ENCODE results near the gene UBA3. TPM values are rescaled to one million over a fixed set of nuclear protein-coding genes. Genes with fewer than 3 reads are reported as not detected.

UBA3 gene
- total and polyA plus RNA-seq, 3 experiments from 2014 or later: 42.6 to 89.5 (median 76.6) TPM

DNA sequence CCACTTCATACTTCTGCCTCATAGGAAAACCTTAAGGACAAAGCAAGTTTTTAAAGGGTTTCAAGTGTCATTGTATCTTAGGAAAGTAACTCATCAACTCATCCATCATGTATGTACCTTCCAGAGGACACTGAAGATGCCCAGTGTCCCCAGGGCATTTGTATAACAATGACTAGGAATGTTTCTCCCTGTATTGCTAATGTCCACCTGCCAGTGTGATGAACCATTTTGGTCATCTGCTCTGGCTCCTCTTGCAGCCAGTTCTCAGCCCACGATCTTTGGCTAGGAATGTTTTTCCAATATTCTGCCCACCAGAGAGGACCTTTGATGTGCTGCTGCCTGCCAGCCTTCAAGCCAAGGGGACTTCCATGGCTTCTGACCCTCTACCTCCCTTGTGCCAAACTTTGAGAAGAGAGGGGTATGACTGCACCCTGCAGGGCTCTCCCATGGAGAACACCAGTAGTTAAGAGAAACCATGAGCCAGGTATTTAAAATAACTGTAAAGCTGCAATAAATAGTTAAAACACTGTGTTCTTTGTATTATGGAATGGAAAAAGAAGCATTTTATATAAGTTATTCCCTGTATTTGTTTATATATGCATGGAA lies 30.9 kb upstream of the UBA3 start:
- H3K4me1 Mint-ChIP-seq: peaks cover 2 to 30% (median 5%) of the 10 kb centered on the region in 3 donors
- POLR2A ChIA-PET: no interaction called here
- CTCF ChIA-PET: interaction anchor here (1.3 kb wide), 1 partner anchor 10 kb away, joined by 3 read pairs; no protein-coding TSS in a partner anchor

DNA sequence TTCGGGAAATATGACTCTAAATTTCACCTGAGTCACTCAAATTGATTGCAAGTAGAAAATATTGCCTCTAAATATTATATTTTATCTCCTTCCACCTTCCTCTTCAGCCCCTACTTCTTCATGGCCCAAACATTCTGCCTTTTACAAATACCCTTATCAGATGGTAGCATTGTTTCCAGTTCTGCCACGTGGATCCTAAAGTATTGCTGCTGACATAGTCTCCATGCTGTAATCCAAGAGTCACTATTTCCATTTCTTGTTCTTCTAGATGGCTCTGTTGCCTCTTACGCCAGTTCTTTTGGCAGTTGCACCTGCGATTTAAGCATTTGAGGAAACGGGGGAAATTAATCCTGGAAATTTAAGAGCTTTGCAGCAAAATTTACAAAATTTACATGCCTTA lies 28.6 kb upstream of the UBA3 start:
- no peaks in the 10 kb centered on the region for H3K9me3 ChIP-seq (ENCODE audit: low read length)
- Mint-ChIP-seq H3K27ac (peak overlapping the region in 4 of 8 donors; percentile 17 to 64 (median 28)), H3K27me3 (no peaks in the 10 kb centered on the region), H3K4me3 (no peak overlapping the region), H3K4me1 (peaks cover 6 to 43% (median 12%) of the 10 kb centered on the region in 3 donors), H3K36me3 (peaks cover 5 to 26% (median 5%) of the 10 kb centered on the region in 3 donors), H3K9me3 (no peaks in the 10 kb centered on the region)
- no peak for DNase-seq
- H3K4me3 ChIP-seq (ENCODE audit: low read length): no peak overlapping the region
- ChIA-PET CTCF (interaction anchor here (1.6 kb wide), 1 partner anchor 10 kb away, joined by 7 read pairs; no protein-coding TSS in a partner anchor), POLR2A (no interaction called here)
- peaks cover 7% of the 10 kb centered on the region for H3K4me1 ChIP-seq (ENCODE audit: insufficient read depth, low read length)
- peaks cover 7% of the 10 kb centered on the region for H3K36me3 ChIP-seq (ENCODE audit: insufficient read depth, low read length)
- H3K27ac ChIP-seq (ENCODE audit: low read depth, low read length): no peak overlapping the region
- no peaks in the 10 kb centered on the region for H3K27me3 ChIP-seq (ENCODE audit: insufficient read depth, low read length, poor library complexity, severe bottlenecking)

More for the DNA sequence above, 30.9 kb upstream of the UBA3 start:
- Mint-ChIP-seq H3K4me3 (no peak overlapping the region), H3K27me3 (no peaks in the 10 kb centered on the region), H3K27ac (peak overlapping the region in 2 of 8 donors; percentile 61 to 68), H3K9me3 (no peaks in the 10 kb centered on the region), H3K36me3 (peaks cover 0 to 4% (median 0%) of the 10 kb centered on the region in 3 donors)
- Histone ChIP-seq H3K9me3 (ENCODE audit: low read length) (no peaks in the 10 kb centered on the region), H3K27ac (ENCODE audit: low read depth, low read length) (no peak overlapping the region), H3K36me3 (ENCODE audit: insufficient read depth, low read length) (no peaks in the 10 kb centered on the region), H3K27me3 (ENCODE audit: insufficient read depth, low read length, poor library complexity, severe bottlenecking) (no peaks in the 10 kb centered on the region), H3K4me1 (ENCODE audit: insufficient read depth, low read length) (no peaks in the 10 kb centered on the region), H3K4me3 (ENCODE audit: low read length) (no peak overlapping the region)
- no peak for DNase-seq

DNA sequence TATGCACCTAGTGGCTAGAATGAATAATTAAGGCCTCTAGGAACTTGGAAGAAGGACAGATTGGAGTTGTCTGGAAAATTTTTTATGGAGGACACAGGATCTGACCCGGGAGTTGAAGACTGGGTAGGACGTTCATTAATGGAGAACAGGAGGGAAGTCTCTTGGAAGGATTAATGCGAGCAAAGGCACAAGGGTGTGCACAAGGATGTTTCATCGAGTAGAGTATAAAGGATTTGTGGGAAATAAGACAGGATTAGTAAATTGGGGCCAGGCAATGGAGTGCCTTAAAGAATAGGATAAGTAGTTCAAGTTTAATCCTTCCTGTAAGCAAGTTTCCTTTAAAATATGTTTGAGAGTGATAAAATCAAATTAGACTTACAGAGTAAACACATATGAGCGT lies 27.7 kb upstream of the UBA3 start:
- Mint-ChIP-seq H3K4me1 (peaks cover 8 to 43% (median 22%) of the 10 kb centered on the region in 3 donors), H3K9me3 (no peaks in the 10 kb centered on the region), H3K27ac (peak overlapping the region in 6 of 8 donors; percentile 6 to 39 (median 24)), H3K36me3 (peaks cover 5 to 35% (median 5%) of the 10 kb centered on the region in 3 donors), H3K4me3 (no peak overlapping the region), H3K27me3 (no peaks in the 10 kb centered on the region)
- Histone ChIP-seq H3K4me1 (ENCODE audit: insufficient read depth, low read length) (peaks cover 10% of the 10 kb centered on the region), H3K27ac (ENCODE audit: low read depth, low read length) (no peak overlapping the region), H3K27me3 (ENCODE audit: insufficient read depth, low read length, poor library complexity, severe bottlenecking) (no peaks in the 10 kb centered on the region), H3K4me3 (ENCODE audit: low read length) (no peak overlapping the region), H3K9me3 (ENCODE audit: low read length) (no peaks in the 10 kb centered on the region), H3K36me3 (ENCODE audit: insufficient read depth, low read length) (peaks cover 17% of the 10 kb centered on the region)
- ChIA-PET CTCF (interaction anchor here (1.4 kb wide), 1 partner anchor 24 kb away, joined by 3 read pairs; no protein-coding TSS in a partner anchor), POLR2A (interaction anchor here (0.6 kb wide), 1 partner anchor 17 kb away, joined by 4 read pairs; no protein-coding TSS in a partner anchor)
- DNase-seq: no peak

DNA sequence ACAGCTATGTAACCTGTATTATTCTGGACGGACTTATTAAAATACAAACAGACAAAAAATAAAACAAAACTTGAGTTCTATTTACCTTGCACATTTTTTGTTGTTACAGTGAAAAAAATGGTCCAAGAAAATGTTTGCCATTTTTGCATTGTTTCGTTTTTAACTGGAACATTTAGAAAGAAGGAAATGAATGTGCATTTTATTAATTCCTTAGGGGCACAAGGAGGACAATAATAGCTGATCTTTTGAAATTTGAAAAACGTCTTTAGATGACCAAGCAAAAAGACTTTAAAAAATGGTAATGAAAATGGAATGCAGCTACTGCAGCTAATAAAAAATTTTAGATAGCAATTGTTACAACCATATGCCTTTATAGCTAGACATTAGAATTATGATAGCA lies 25.2 kb upstream of the UBA3 start:
- no peak overlapping the region for H3K27ac ChIP-seq (ENCODE audit: low read depth, low read length)
- H3K27me3 Mint-ChIP-seq: no peaks in the 10 kb centered on the region
- ChIA-PET CTCF (interaction anchor here (1.1 to 2.6 kb wide), 3 partner anchors 9 to 19 kb away, joined by 4 to 15 read pairs (median 5); no protein-coding TSS in a partner anchor), POLR2A (no interaction called here)
- H3K4me3 ChIP-seq (ENCODE audit: low read length): no peak overlapping the region
- H3K4me1 Mint-ChIP-seq: peaks cover 19 to 67% (median 43%) of the 10 kb centered on the region in 3 donors
- H3K27ac Mint-ChIP-seq: peak overlapping the region in 2 of 8 donors; percentile 5 to 46
- peaks cover 23% of the 10 kb centered on the region for H3K4me1 ChIP-seq (ENCODE audit: insufficient read depth, low read length)
- H3K27me3 ChIP-seq (ENCODE audit: insufficient read depth, low read length, poor library complexity, severe bottlenecking): no peaks in the 10 kb centered on the region
- H3K9me3 ChIP-seq (ENCODE audit: low read length): no peaks in the 10 kb centered on the region
- H3K4me3 Mint-ChIP-seq: no peak overlapping the region
- peaks cover 9 to 56% (median 15%) of the 10 kb centered on the region in 3 donors for H3K36me3 Mint-ChIP-seq
- peaks cover 27% of the 10 kb centered on the region for H3K36me3 ChIP-seq (ENCODE audit: insufficient read depth, low read length)
- H3K9me3 Mint-ChIP-seq: no peaks in the 10 kb centered on the region
- DNase-seq: no peak

DNA sequence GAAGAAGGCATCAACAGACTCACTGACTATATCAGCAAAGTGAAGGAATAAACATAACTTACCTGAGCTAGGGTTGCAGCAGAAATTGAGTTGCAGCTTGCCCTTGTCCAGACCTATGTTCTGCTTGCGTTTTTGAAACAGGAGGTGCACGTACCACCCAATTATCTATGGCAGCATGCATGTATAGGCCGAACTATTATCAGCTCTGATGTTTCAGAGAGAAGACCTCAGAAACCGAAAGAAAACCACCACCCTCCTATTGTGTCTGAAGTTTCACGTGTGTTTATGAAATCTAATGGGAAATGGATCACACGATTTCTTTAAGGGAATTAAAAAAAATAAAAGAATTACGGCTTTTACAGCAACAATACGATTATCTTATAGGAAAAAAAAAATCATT lies 24.4 kb upstream of the UBA3 start:
- Histone ChIP-seq H3K4me1 (ENCODE audit: insufficient read depth, low read length) (peaks cover 25% of the 10 kb centered on the region), H3K27me3 (ENCODE audit: insufficient read depth, low read length, poor library complexity, severe bottlenecking) (no peaks in the 10 kb centered on the region), H3K27ac (ENCODE audit: low read depth, low read length) (no peak overlapping the region), H3K4me3 (ENCODE audit: low read length) (no peak overlapping the region), H3K9me3 (ENCODE audit: low read length) (no peaks in the 10 kb centered on the region), H3K36me3 (ENCODE audit: insufficient read depth, low read length) (peaks cover 27% of the 10 kb centered on the region)
- Mint-ChIP-seq H3K27ac (peak overlapping the region in 6 of 8 donors; percentile 1 to 87 (median 62)), H3K4me1 (peaks cover 23 to 74% (median 50%) of the 10 kb centered on the region in 3 donors), H3K4me3 (peak overlapping the region in 1 of 7 donors; percentile 9), H3K36me3 (peaks cover 9 to 60% (median 18%) of the 10 kb centered on the region in 3 donors), H3K9me3 (no peaks in the 10 kb centered on the region), H3K27me3 (no peaks in the 10 kb centered on the region)
- ChIA-PET POLR2A (no interaction called here), CTCF (no interaction called here)
- no peak for DNase-seq

DNA sequence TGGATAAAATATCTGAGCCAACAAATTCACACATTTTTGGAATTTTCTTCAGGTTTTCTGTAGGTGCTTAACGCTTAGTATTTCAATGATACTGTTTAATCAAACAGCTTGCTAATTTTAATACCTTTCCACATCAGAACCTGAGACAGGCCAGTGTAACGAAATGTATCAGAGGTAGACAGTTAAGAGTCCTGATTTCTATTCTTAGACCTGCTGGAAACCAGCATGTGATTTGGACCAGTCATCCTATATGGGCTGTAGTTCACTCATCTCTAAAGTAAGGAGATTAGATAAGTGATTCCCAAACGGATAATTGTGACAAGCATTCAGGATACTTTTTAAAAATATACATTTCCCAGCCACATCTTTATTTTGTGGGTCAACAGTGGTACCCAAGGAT lies 23.0 kb upstream of the UBA3 start:
- Mint-ChIP-seq H3K4me3 (no peak overlapping the region), H3K27ac (peak overlapping the region in 2 of 8 donors; percentile 62 to 72), H3K36me3 (peaks cover 9 to 65% (median 19%) of the 10 kb centered on the region in 3 donors), H3K9me3 (no peaks in the 10 kb centered on the region), H3K4me1 (peaks cover 30 to 80% (median 56%) of the 10 kb centered on the region in 3 donors), H3K27me3 (no peaks in the 10 kb centered on the region)
- no peaks in the 10 kb centered on the region for H3K27me3 ChIP-seq (ENCODE audit: insufficient read depth, low read length, poor library complexity, severe bottlenecking)
- no peak for DNase-seq
- POLR2A ChIA-PET: no interaction called here
- H3K4me1 ChIP-seq (ENCODE audit: insufficient read depth, low read length): peaks cover 35% of the 10 kb centered on the region
- H3K27ac ChIP-seq (ENCODE audit: low read depth, low read length): no peak overlapping the region
- peaks cover 27% of the 10 kb centered on the region for H3K36me3 ChIP-seq (ENCODE audit: insufficient read depth, low read length)
- no peak overlapping the region for H3K4me3 ChIP-seq (ENCODE audit: low read length)
- CTCF ChIA-PET: no interaction called here
- no peaks in the 10 kb centered on the region for H3K9me3 ChIP-seq (ENCODE audit: low read length)

DNA sequence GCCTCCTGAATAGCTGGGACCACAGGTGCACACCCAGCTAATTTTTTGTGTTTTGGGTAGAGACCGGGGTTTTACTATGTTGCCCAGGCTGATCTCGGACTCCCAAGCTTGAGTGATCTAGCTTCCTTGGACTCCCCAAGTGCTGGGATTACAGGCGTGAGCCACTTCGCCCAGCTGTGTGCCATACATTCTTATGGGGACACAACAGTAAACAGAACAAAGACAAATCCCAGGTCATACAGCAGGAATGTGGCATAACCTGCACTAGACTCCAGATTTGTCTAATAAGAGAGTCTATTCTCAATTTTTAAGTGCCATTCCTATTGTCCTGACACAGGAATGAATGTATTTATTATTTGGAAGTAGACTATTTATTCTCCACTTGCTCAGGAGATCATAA lies 22.2 kb upstream of the UBA3 start:
- no peak overlapping the region for H3K27ac ChIP-seq (ENCODE audit: low read depth, low read length)
- H3K27me3 ChIP-seq (ENCODE audit: insufficient read depth, low read length, poor library complexity, severe bottlenecking): no peaks in the 10 kb centered on the region
- ChIA-PET POLR2A (no interaction called here), CTCF (interaction anchor here (1.4 to 1.8 kb wide), 2 partner anchors 10 to 13 kb away, joined by 3 to 5 read pairs; no protein-coding TSS in a partner anchor)
- Mint-ChIP-seq H3K4me1 (peaks cover 34 to 81% (median 61%) of the 10 kb centered on the region in 3 donors), H3K9me3 (no peaks in the 10 kb centered on the region), H3K36me3 (peaks cover 13 to 69% (median 23%) of the 10 kb centered on the region in 3 donors), H3K27me3 (no peaks in the 10 kb centered on the region), H3K4me3 (peak overlapping the region in 1 of 7 donors; percentile 10), H3K27ac (peak overlapping the region in 5 of 8 donors; percentile 22 to 86 (median 79))
- no peaks in the 10 kb centered on the region for H3K9me3 ChIP-seq (ENCODE audit: low read length)
- H3K36me3 ChIP-seq (ENCODE audit: insufficient read depth, low read length): peaks cover 27% of the 10 kb centered on the region
- DNase-seq: no peak
- no peak overlapping the region for H3K4me3 ChIP-seq (ENCODE audit: low read length)
- H3K4me1 ChIP-seq (ENCODE audit: insufficient read depth, low read length): peaks cover 39% of the 10 kb centered on the region

DNA sequence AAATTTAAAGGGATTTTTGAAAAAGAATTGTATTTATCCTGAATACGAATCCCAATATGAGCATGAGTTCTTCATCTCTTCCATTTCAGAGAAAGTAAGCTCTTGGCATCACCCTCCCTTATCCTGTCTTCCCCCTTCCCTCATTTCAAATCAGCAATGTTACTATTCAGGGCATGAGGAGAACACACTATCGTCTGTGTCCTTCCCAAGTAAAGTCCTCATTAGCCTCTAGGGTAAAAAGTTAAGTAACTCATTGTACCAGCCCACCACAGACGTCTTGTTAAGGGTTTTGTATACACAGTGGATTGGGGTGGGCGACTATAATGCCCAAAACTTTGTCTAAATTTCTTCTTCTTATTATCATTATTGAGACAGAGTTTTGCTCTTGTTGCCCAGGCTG lies 19.4 kb upstream of the UBA3 start:
- peaks cover 23% of the 10 kb centered on the region for H3K36me3 ChIP-seq (ENCODE audit: insufficient read depth, low read length)
- DNase-seq: no peak
- Mint-ChIP-seq H3K36me3 (peaks cover 14 to 72% (median 26%) of the 10 kb centered on the region in 3 donors), H3K4me1 (peaks cover 57 to 92% (median 87%) of the 10 kb centered on the region in 3 donors), H3K4me3 (peak overlapping the region in 2 of 7 donors; percentile 26 to 44), H3K27me3 (no peaks in the 10 kb centered on the region), H3K27ac (peak overlapping the region in 6 of 8 donors; percentile 16 to 73 (median 58)), H3K9me3 (no peaks in the 10 kb centered on the region)
- ChIA-PET CTCF (interaction anchor here (0.8 to 3.3 kb wide), 2 partner anchors 11 to 21 kb away, joined by 3 to 14 read pairs; no protein-coding TSS in a partner anchor), POLR2A (interaction anchor here (1.4 kb wide), 1 partner anchor 14 kb away, joined by 4 read pairs; no protein-coding TSS in a partner anchor)
- H3K4me1 ChIP-seq (ENCODE audit: insufficient read depth, low read length): peaks cover 66% of the 10 kb centered on the region
- H3K27me3 ChIP-seq (ENCODE audit: insufficient read depth, low read length, poor library complexity, severe bottlenecking): no peaks in the 10 kb centered on the region
- no peaks in the 10 kb centered on the region for H3K9me3 ChIP-seq (ENCODE audit: low read length)
- H3K27ac ChIP-seq (ENCODE audit: low read depth, low read length): no peak overlapping the region
- no peak overlapping the region for H3K4me3 ChIP-seq (ENCODE audit: low read length)
